ENCODE measurements around the gene IVNS1ABP. TPM values are rescaled to one million over a fixed set of nuclear protein-coding genes. Genes with fewer than 3 reads are reported as not detected.

IVNS1ABP gene
- total and polyA plus RNA-seq, 2 donors (not counting 3 experiments of a cell fraction or from before 2014, with no cell fraction given) = 26.3 to 81.6 TPM

- FAIRE-seq = no peak
- dilution Hi-C loops (cut with MboI; ENCODE audit: extremely low pct_ligation_motif_present, low sequenced_read_pairs) (no loop called here), intact Hi-C loops (cut with micrococcal nuclease) (no loop called here)
- no peak overlapping the region for H3K4me2 ChIP-seq (ENCODE audit: insufficient read depth, low read length)
- H3K9ac ChIP-seq (replicated peaks; ENCODE audit: extremely low read depth, insufficient read depth, low read length) = no peak overlapping the region
- POLR2A ChIA-PET = no interaction called here
- no TSS peak for BruUV-seq (replicated peaks)
- H3K27me3 ChIP-seq (ENCODE audit: control insufficient read depth in 2 of 2, insufficient read depth in 2 of 2, low read length in 2 of 2) = no peaks in the 10 kb centered on the region
- no peaks in the 10 kb centered on the region for H4K20me1 ChIP-seq (replicated peaks; ENCODE audit: control insufficient read depth, extremely low read depth, insufficient read depth, low read length)
- H3K4me1 ChIP-seq (ENCODE audit: control insufficient read depth, extremely low read depth, insufficient read depth, low read length) = no peaks in the 10 kb centered on the region
- H3K79me2 ChIP-seq (ENCODE audit: control insufficient read depth, insufficient read depth, low read length) = no peaks in the 10 kb centered on the region
- no peaks in the 10 kb centered on the region for H3K9me3 ChIP-seq (replicated peaks; ENCODE audit: control insufficient read depth, insufficient read depth, low read length)
- H3K9me1 ChIP-seq (replicated peaks; ENCODE audit: control insufficient read depth, extremely low read depth, insufficient read depth, low read length) = no peaks in the 10 kb centered on the region
- H3K36me3 ChIP-seq (ENCODE audit: control insufficient read depth in 2 of 2, extremely low read depth in 1 of 2, insufficient read depth in 2 of 2, low read length in 2 of 2) = no peaks in the 10 kb centered on the region
- no peak overlapping the region for H3K4me3 ChIP-seq (replicated peaks in 1 of 3; ENCODE audit: insufficient read depth in 1 of 3, low read depth in 1 of 3, low read length in 3 of 3)
- CTCF ChIA-PET = no interaction called here
- no peak overlapping the region for H3K27ac ChIP-seq (ENCODE audit: insufficient read depth, low read depth, low read length)
- no peak overlapping the region for H2AFZ ChIP-seq (ENCODE audit: low read depth, low read length)
- DNase-seq (ENCODE audit: low read depth, low spot score) = no peak
- TF ChIP-seq CTCF (IDR thresholded peaks at IDR 0.05; ENCODE audit: extremely low read depth in 1 of 2, insufficient read depth in 1 of 2, low read depth in 1 of 2, low read length in 2 of 2) = no peak
- no peak for TF ChIP-seq JUN (IDR thresholded peaks at IDR 0.05; ENCODE audit: borderline replicate concordance, insufficient read depth, insufficient read length, low read depth)
- TF ChIP-seq FOS (IDR thresholded peaks at IDR 0.05; ENCODE audit: borderline replicate concordance, insufficient read depth, low read length) = no peak
- no peak for TF ChIP-seq POLR2AphosphoS5 (IDR thresholded peaks at IDR 0.05; ENCODE audit: insufficient read depth, low read depth, low read length)
- no peak for TF ChIP-seq EZH2 (IDR thresholded peaks at IDR 0.05; ENCODE audit: borderline replicate concordance, low read depth, low read length, severe bottlenecking)
- no peak for TF ChIP-seq GATA2 (IDR thresholded peaks at IDR 0.05; ENCODE audit: insufficient read depth, insufficient read length, low read depth, low read length)
- no peak for TF ChIP-seq MYC (IDR thresholded peaks at IDR 0.05; ENCODE audit: low read depth, low read length)
- TF ChIP-seq MAX (IDR thresholded peaks at IDR 0.05; ENCODE audit: insufficient read depth, insufficient read length) = no peak
- TF ChIP-seq POLR2A (IDR thresholded peaks at IDR 0.05; ENCODE audit: low read depth, low read length) = no peak
Measured at GRCh38 chr1:185342672-185343259, 25.7 kb upstream of the IVNS1ABP start.

Data from endothelial cell of umbilical vein (primary cell).